Vagina (tissue), 2 donors: ENCODE results near the gene ZNF221. TPM values are rescaled to one million over a fixed set of nuclear protein-coding genes. Genes with fewer than 3 reads are reported as not detected.

Experiments used
- DNase-seq, 2 donors: peaks; one replicate each; pipeline ENCODE4 v3.0.0-alpha.2; 2017; ENCODE audit errors: extremely low spot score in 2 of 2
- H3K27ac ChIP-seq: fragments of 200-600 bp; sonication (generic); one replicate; pipeline ENCODE4 v1.5.1; 2019
- H3K27me3 ChIP-seq: fragments of 200-600 bp; sonication (generic); one replicate; pipeline ENCODE4 v1.5.1; 2019
- H3K36me3 ChIP-seq, 2 donors: fragments of 200-600 bp; sonication (generic); one replicate each; pipeline ENCODE4 v1.5.1; 2017 to 2019
- H3K4me1 ChIP-seq: fragments of 200-600 bp; sonication (generic); one replicate; pipeline ENCODE4 v1.5.1; 2019
- H3K4me3 ChIP-seq, 2 donors: fragments of 200-600 bp; sonication (generic); 1 replicate in 1 of 2; 2 replicates in 1 of 2; pipeline ENCODE4 v1.5.1; 2016 to 2019
- H3K9me3 ChIP-seq: fragments of 200-600 bp; sonication (generic); one replicate; pipeline ENCODE4 v1.5.1; 2019
- POLR2A ChIP-seq, 2 donors: fragments of 450-650 bp; IDR thresholded peaks; one replicate each; pipeline ENCODE4 v1.6.1; 2017; ENCODE audit warnings: antibody characterized with exemption in 2 of 2, mild to moderate bottlenecking in 2 of 2, moderate library complexity in 2 of 2
- POLR2AphosphoS5 ChIP-seq, 2 donors: sonication (generic); formaldehyde crosslinking; IDR thresholded peaks; one replicate each; pipeline ENCODE4 v1.9.0; 2017; ENCODE audit warnings: antibody characterized with exemption in 2 of 2, mild to moderate bottlenecking in 2 of 2, low read depth in 1 of 2; ENCODE audit not compliant: insufficient read depth in 1 of 2
- intact Hi-C: fragments of 100-400 bp; cut with DNase I; formaldehyde crosslinking; loops from one replicate; pipeline ENCODE4 v1.15.1; 2023
- total RNA-seq: library from RNA; depleted of rRNA; stranded (reverse); fragments of >200 nt; gene quantifications from one replicate; pipeline ENCODE4 v1.2.3, GENCODE V29; 2016
- TF ChIP-seq, protein P1 (sequence below), 3 experiments: fragments of 450-650 bp in 2 of 3; fragments of 200-600 bp in 1 of 3; sonication (generic) in 1 of 3; IDR thresholded peaks; one replicate each; pipeline ENCODE4 v1.5.1; 2017 to 2019; ENCODE audit warnings: antibody characterized with exemption in 3 of 3, mild to moderate bottlenecking in 2 of 3, moderate library complexity in 2 of 3

The ZNF221 gene
- total RNA-seq, 1 donor from 2014 or later, result 2.7 TPM

DNA sequence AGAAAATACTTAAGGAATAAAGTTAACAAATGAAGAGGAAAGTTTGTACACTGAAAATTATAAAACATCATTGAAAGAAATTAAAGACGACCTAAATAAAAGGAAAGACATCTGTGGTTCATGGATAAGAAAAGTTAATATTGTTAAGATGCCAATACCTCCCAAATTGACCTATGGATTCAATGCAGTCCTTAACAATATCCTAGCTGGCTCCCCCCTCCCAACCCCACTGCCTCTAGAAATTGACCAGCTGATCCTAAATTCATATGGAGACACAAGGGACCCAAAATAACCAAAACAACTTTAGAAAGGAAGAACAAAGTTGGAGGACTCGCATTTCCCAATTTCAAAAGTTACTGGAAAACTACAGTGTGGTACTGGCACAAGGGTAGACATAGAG is 44.3 kb upstream of the ZNF221 start:
- Histone ChIP-seq H3K4me3 (no peak overlapping the region), H3K27ac (no peak overlapping the region), H3K4me1 (no peaks in the 10 kb centered on the region), H3K36me3 (no peaks in the 10 kb centered on the region), H3K9me3 (peaks cover 40% of the 10 kb centered on the region), H3K27me3 (no peaks in the 10 kb centered on the region)
- TF ChIP-seq, protein P1, sequence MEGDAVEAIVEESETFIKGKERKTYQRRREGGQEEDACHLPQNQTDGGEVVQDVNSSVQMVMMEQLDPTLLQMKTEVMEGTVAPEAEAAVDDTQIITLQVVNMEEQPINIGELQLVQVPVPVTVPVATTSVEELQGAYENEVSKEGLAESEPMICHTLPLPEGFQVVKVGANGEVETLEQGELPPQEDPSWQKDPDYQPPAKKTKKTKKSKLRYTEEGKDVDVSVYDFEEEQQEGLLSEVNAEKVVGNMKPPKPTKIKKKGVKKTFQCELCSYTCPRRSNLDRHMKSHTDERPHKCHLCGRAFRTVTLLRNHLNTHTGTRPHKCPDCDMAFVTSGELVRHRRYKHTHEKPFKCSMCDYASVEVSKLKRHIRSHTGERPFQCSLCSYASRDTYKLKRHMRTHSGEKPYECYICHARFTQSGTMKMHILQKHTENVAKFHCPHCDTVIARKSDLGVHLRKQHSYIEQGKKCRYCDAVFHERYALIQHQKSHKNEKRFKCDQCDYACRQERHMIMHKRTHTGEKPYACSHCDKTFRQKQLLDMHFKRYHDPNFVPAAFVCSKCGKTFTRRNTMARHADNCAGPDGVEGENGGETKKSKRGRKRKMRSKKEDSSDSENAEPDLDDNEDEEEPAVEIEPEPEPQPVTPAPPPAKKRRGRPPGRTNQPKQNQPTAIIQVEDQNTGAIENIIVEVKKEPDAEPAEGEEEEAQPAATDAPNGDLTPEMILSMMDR (IDR thresholded peaks at IDR 0.05), result no peak
- no peak for TF ChIP-seq POLR2A (IDR thresholded peaks at IDR 0.05)
- TF ChIP-seq POLR2AphosphoS5 (IDR thresholded peaks at IDR 0.05; ENCODE audit: insufficient read depth in 1 of 2, low read depth in 1 of 2), result no peak
- DNase-seq, result no peak
- intact Hi-C loops, result no loop called here

DNA sequence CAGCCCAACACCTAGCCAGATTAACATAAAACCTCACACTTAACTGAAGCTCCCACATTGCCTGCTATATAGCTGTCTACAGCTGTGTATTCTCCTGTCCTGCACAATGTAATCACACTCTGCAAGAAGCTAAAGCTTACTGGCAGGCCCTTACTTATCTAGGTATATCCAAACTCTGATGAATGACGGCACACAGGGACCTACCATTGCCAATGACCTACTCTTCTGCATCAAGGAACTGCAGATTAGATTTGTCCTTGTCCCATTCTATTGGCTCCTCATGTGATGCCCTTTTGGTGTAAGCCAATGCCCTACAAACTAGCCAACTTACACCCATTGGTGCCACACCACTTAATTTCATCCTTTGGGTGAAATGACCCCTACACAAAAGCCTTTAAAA is 42.4 kb upstream of the ZNF221 start:
- no peak for DNase-seq
- Histone ChIP-seq H3K27ac (no peak overlapping the region), H3K36me3 (peaks cover 0 to 5% of the 10 kb centered on the region in 2 donors), H3K27me3 (no peaks in the 10 kb centered on the region), H3K9me3 (peaks cover 53% of the 10 kb centered on the region), H3K4me3 (no peak overlapping the region), H3K4me1 (no peaks in the 10 kb centered on the region)
- intact Hi-C loops, result loop anchor here (2.0 kb wide), 1 partner anchor 62 kb away; no protein-coding TSS in a partner anchor
- no peak for TF ChIP-seq POLR2AphosphoS5 (IDR thresholded peaks at IDR 0.05; ENCODE audit: insufficient read depth in 1 of 2, low read depth in 1 of 2)
- TF ChIP-seq, protein P1 (IDR thresholded peaks at IDR 0.05), result no peak

DNA sequence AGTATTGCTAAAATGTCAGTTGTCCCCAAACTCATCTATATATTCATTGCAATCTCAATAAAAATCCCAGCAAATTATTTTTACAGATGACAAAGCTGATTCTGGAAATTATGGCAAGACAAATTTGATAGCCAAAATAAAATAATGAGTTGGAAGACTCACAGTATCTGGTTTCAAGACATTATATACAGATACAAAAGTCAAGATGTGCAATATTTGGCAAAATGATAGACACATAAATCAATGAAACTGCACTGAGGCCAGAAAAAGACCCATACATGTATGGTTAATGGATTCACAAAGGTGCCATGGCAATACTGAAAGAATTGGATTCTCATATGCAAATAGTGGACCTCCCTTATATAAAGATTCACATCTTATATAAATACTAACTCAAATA is 40.1 kb upstream of the ZNF221 start:
- TF ChIP-seq, protein P1 (IDR thresholded peaks at IDR 0.05), result no peak
- TF ChIP-seq POLR2A (IDR thresholded peaks at IDR 0.05) (no peak), POLR2AphosphoS5 (IDR thresholded peaks at IDR 0.05; ENCODE audit: insufficient read depth in 1 of 2, low read depth in 1 of 2) (no peak)
- Histone ChIP-seq H3K4me1 (no peaks in the 10 kb centered on the region), H3K27me3 (no peaks in the 10 kb centered on the region), H3K36me3 (peaks cover under 1 to 28% of the 10 kb centered on the region in 2 donors), H3K4me3 (no peak overlapping the region), H3K9me3 (peaks cover 69% of the 10 kb centered on the region), H3K27ac (no peak overlapping the region)
- intact Hi-C loops, result no loop called here
- no peak for DNase-seq

DNA sequence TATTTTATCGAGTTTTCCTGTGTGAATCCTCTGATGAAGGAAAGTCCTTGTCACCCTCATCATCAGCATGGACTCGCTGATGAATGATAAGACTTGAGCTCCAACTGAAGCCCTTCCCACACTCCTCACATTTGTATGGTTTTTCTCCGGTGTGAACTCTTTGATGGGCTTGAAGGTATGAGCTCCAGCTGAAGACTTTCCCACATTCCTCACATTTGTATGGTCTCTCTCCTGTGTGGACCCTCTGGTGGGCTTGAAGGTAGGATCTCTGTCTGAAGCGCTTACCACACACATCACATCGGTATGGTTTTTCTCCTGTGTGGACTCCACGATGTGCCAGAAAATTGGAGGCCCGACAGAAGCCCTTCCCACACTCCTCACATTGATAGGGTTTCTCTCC is 37.6 kb upstream of the ZNF221 start:
- Histone ChIP-seq H3K4me3 (no peak overlapping the region), H3K27ac (no peak overlapping the region), H3K36me3 (peaks cover 11 to 53% of the 10 kb centered on the region in 2 donors), H3K4me1 (no peaks in the 10 kb centered on the region), H3K27me3 (no peaks in the 10 kb centered on the region), H3K9me3 (peaks cover 74% of the 10 kb centered on the region)
- TF ChIP-seq POLR2A (IDR thresholded peaks at IDR 0.05) (no peak), POLR2AphosphoS5 (IDR thresholded peaks at IDR 0.05; ENCODE audit: insufficient read depth in 1 of 2, low read depth in 1 of 2) (no peak)
- intact Hi-C loops, result no loop called here
- DNase-seq, result no peak

DNA sequence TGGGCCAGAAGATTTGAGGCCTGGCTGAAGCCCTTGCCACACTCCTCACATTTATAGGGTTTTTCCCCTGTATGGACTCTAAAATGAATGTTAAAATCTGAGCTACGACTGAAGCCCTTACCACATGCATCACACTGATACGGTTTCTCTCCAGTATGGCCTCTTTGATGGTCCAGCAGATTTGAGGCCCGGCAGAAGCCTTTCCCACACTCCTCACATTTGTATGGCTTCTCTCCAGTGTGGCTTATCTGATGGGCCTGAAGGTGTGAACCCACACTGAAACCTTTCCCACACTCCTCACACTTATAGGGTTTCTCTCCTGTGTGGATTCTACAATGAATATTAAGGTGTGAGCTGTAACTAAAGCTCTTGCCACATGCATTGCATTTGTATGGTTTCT is 37.0 kb upstream of the ZNF221 start:
- intact Hi-C loops, result no loop called here
- no peak overlapping the region for H3K27ac ChIP-seq
- H3K9me3 ChIP-seq, result peaks cover 72% of the 10 kb centered on the region
- no peak for DNase-seq
- H3K36me3 ChIP-seq, result peaks cover 15 to 59% of the 10 kb centered on the region in 2 donors
- H3K4me3 ChIP-seq, result no peak overlapping the region
- no peaks in the 10 kb centered on the region for H3K4me1 ChIP-seq
- no peak for TF ChIP-seq POLR2AphosphoS5 (IDR thresholded peaks at IDR 0.05; ENCODE audit: insufficient read depth in 1 of 2, low read depth in 1 of 2)
- TF ChIP-seq, protein P1 (IDR thresholded peaks at IDR 0.05), result no peak
- no peak for TF ChIP-seq POLR2A (IDR thresholded peaks at IDR 0.05)
- H3K27me3 ChIP-seq, result no peaks in the 10 kb centered on the region
